AG04449 (cell line): ENCODE measurements around the gene ODC1.

Experiments used
- CTCF ChIA-PET: fragments of 350-600 bp; formaldehyde crosslinking; extraction: SDS; loops from one replicate; lab custom pipeline; 2021; ENCODE audit warnings: antibody characterized with exemption; lab: Yijun Ruan, JAX
- POLR2A ChIA-PET: fragments of 400-600, 350-600 bp; formaldehyde crosslinking; extraction: SDS; loops from one replicate; lab custom pipeline; 2020; ENCODE audit warnings: antibody characterized with exemption, inconsistent platforms; lab: Yijun Ruan, JAX
- DNase-seq: peaks from one replicate; pipeline ENCODE4 v3.0.0-alpha.2; 2010; ENCODE audit warnings: low read depth, low spot score
- H3K4me3 ChIP-seq: 2 replicates; pipeline ENCODE4 v1.5.1; 2011; ENCODE audit warnings: low read depth, mild to moderate bottlenecking, control low read depth, low read length
- CTCF ChIP-seq: IDR thresholded peaks from one replicate; pipeline ENCODE4 v1.5.1; 2011; ENCODE audit warnings: mild to moderate bottlenecking, moderate library complexity, low read length, control low read depth, inconsistent platforms; ENCODE audit not compliant: insufficient read depth; ENCODE audit errors: missing control alignments

ODC1 gene

GRCh38 chr2:10447895-10448575, at the start of gene ODC1:
ODC1 (minus strand) TSS chr2:10448327; CDS start chr2:10445032, 3,295 bp downstream.
- peak; percentile 31 for DNase-seq
- ChIA-PET POLR2A (interaction anchor here (0.6 to 2.3 kb wide), 13 partner anchors 8 to 605 kb away, joined by 3 to 9 read pairs (median 3); partner anchors contain the start of gene TAF1B), CTCF (interaction anchor here (0.6 to 8.8 kb wide), 14 partner anchors 9 to 391 kb away, joined by 3 to 96 read pairs (median 4); no protein-coding TSS in a partner anchor)
- H3K4me3 ChIP-seq: peak within 1 kb of the TSS; percentile 72
- no peak for TF ChIP-seq CTCF

- no peak overlapping the region for H3K4me3 ChIP-seq
- ChIA-PET CTCF (no interaction called here), POLR2A (no interaction called here)
- no peak for DNase-seq
- TF ChIP-seq CTCF: no peak
These were observed 49.7 kb upstream of the ODC1 start for GRCh38 chr2:10497797-10498251.

GRCh38 chr2:10495988-10496313, 47.8 kb upstream of the ODC1 start:
- CTCF ChIA-PET: no interaction called here
- no peak for DNase-seq
- TF ChIP-seq CTCF: no peak
- POLR2A ChIA-PET: no interaction called here
- no peak overlapping the region for H3K4me3 ChIP-seq

- DNase-seq: no peak
- TF ChIP-seq CTCF: no peak
- no peak overlapping the region for H3K4me3 ChIP-seq
- CTCF ChIA-PET: no interaction called here
- POLR2A ChIA-PET: no interaction called here
These were observed 47.3 kb upstream of the ODC1 start for GRCh38 chr2:10495311-10495987.

GRCh38 chr2:10494351-10495066, 46.4 kb upstream of the ODC1 start:
- no peak for DNase-seq
- ChIA-PET CTCF (no interaction called here), POLR2A (no interaction called here)
- no peak overlapping the region for H3K4me3 ChIP-seq
- no peak for TF ChIP-seq CTCF
